DND-41 (cell line): ENCODE results near the gene FHIP1A.

ENCODE experiments used
- ATAC-seq: fragments of 200-7000 bp; cut with Tn5 transposase; 3 replicates; pipeline ENCODE4 v1.9.1; 2021; ENCODE audit warnings: low read depth; ENCODE audit not compliant: insufficient read depth
- DNase-seq: peaks from one replicate; pipeline ENCODE4 v3.0.0-alpha.2; 2020
- H2AFZ ChIP-seq: 2 replicates; pipeline ENCODE4 v1.6.0; 2012; ENCODE audit warnings: low read depth, low read length
- H3K27ac ChIP-seq: 2 replicates; pipeline ENCODE4 v1.5.1; 2012; ENCODE audit warnings: low read length, inconsistent platforms
- H3K27me3 ChIP-seq: fragments of 200-600 bp; sonication (generic); 2 replicates; pipeline ENCODE4 v1.6.0; 2012; ENCODE audit warnings: low read length, mild to moderate bottlenecking, inconsistent platforms; ENCODE audit not compliant: insufficient read depth, poor library complexity
- H3K36me3 ChIP-seq: 2 replicates; pipeline ENCODE4 v1.5.1; 2012; ENCODE audit warnings: low read length, inconsistent platforms; ENCODE audit not compliant: insufficient read depth
- H3K4me1 ChIP-seq: 2 replicates; pipeline ENCODE4 v1.5.1; 2012; ENCODE audit warnings: mild to moderate bottlenecking, low read length; ENCODE audit not compliant: insufficient read depth
- H3K4me2 ChIP-seq: 2 replicates; pipeline ENCODE4 v1.6.0; 2012; ENCODE audit warnings: mild to moderate bottlenecking, moderate library complexity, low read length, inconsistent platforms; ENCODE audit not compliant: insufficient read depth
- H3K4me3 ChIP-seq, 2 experiments: fragments of 200-600 bp in 1 of 2; shearing (Covaris generic) in 1 of 2; 2 replicates each; pipeline ENCODE4 v1.5.1; 2012 to 2016; ENCODE audit warnings: inconsistent platforms in 2 of 2, low read length in 2 of 2, mild to moderate bottlenecking in 2 of 2, low read depth in 1 of 2, moderate library complexity in 1 of 2
- H3K79me2 ChIP-seq: 2 replicates; pipeline ENCODE4 v1.6.0; 2012; ENCODE audit warnings: low read length, inconsistent platforms; ENCODE audit not compliant: insufficient read depth
- H3K9ac ChIP-seq: 2 replicates; pipeline ENCODE4 v1.6.0; 2012; ENCODE audit warnings: low read depth, mild to moderate bottlenecking, inconsistent platforms, low read length, moderate library complexity
- H3K9me3 ChIP-seq: 2 replicates; pipeline ENCODE4 v1.5.1; 2012; ENCODE audit warnings: low read length, moderate library complexity, mild to moderate bottlenecking, inconsistent platforms; ENCODE audit not compliant: insufficient read depth, severe bottlenecking
- H4K20me1 ChIP-seq: 2 replicates; pipeline ENCODE4 v1.6.0; 2012; ENCODE audit warnings: low read length; ENCODE audit not compliant: insufficient read depth
- EZH2 ChIP-seq: IDR thresholded peaks from 3 replicates; pipeline ENCODE4 v1.6.1; 2012; ENCODE audit warnings: borderline replicate concordance, low read depth, mild to moderate bottlenecking, moderate library complexity, low read length, inconsistent platforms; ENCODE audit not compliant: severe bottlenecking
- TF ChIP-seq, protein P1 (sequence below): IDR thresholded peaks from 2 replicates; pipeline ENCODE4 v1.5.1; 2012; ENCODE audit warnings: borderline replicate concordance, low read length, moderate library complexity, mild to moderate bottlenecking; ENCODE audit not compliant: poor library complexity, severe bottlenecking; ENCODE audit errors: extremely low read depth

Gene FHIP1A

DNA sequence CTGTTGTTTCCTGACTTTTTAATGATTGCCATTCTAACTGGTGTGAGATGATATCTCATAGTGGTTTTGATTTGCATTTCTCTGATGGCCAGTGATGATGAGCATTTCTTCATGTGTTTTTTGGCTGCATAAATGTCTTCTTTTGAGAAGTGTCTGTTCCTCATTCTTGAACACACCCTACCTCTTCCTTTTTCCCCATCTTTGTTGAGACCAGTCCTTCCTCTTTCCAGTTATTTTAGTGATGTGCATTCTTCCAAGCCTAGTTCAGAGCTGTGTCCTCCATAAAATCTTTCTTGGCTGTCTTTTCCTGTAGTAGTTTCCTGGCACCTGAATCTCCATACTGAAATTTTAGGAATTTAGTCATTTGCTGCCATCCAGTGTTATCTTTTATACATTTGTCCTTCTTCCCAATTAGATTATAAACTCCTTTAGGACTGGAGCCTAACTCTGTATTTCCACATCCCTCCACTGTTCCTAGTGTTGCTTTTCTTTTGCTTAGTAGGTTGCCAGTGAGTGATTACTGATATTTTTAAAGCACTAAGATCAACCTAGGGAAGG lies 11.4 kb downstream of the FHIP1A start:
- Histone ChIP-seq H3K4me3 (no peak overlapping the region), H2AFZ (no peak overlapping the region), H3K79me2 (no peaks in the 10 kb centered on the region), H3K27me3 (no peaks in the 10 kb centered on the region), H4K20me1 (no peaks in the 10 kb centered on the region), H3K9me3 (no peaks in the 10 kb centered on the region), H3K9ac (no peak overlapping the region), H3K36me3 (no peaks in the 10 kb centered on the region), H3K27ac (no peak overlapping the region), H3K4me2 (no peak overlapping the region), H3K4me1 (no peaks in the 10 kb centered on the region)
- ATAC-seq (no peak), DNase-seq (no peak)
- TF ChIP-seq, protein P1, sequence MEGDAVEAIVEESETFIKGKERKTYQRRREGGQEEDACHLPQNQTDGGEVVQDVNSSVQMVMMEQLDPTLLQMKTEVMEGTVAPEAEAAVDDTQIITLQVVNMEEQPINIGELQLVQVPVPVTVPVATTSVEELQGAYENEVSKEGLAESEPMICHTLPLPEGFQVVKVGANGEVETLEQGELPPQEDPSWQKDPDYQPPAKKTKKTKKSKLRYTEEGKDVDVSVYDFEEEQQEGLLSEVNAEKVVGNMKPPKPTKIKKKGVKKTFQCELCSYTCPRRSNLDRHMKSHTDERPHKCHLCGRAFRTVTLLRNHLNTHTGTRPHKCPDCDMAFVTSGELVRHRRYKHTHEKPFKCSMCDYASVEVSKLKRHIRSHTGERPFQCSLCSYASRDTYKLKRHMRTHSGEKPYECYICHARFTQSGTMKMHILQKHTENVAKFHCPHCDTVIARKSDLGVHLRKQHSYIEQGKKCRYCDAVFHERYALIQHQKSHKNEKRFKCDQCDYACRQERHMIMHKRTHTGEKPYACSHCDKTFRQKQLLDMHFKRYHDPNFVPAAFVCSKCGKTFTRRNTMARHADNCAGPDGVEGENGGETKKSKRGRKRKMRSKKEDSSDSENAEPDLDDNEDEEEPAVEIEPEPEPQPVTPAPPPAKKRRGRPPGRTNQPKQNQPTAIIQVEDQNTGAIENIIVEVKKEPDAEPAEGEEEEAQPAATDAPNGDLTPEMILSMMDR, result no peak
- no peak for TF ChIP-seq EZH2

DNA sequence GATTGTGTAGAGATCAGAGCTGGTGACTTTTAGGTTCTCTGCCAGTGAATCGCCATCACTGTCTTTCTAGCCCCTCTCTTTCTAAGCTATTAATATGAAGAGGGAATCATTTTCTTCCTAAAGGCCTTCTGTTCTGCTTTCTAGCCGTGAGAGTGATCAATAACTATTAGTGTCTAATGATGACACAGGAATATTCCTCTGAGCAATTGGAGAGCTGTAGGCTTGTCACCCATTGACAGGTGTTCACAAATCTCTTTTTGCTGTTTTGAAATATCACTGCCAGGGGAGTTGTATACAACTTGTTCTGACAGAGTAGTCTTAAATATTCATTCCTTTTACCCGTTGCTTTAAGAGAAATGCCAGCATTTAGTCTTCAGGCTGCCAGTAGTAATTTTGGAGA lies 13.9 kb downstream of the FHIP1A start:
- Histone ChIP-seq H3K4me1 (no peaks in the 10 kb centered on the region), H3K79me2 (no peaks in the 10 kb centered on the region), H3K9ac (no peak overlapping the region), H3K27ac (no peak overlapping the region), H3K36me3 (no peaks in the 10 kb centered on the region), H3K4me3 (no peak overlapping the region), H3K9me3 (no peaks in the 10 kb centered on the region), H3K4me2 (no peak overlapping the region), H2AFZ (no peak overlapping the region), H4K20me1 (no peaks in the 10 kb centered on the region), H3K27me3 (no peaks in the 10 kb centered on the region)
- TF ChIP-seq, protein P1, result no peak
- no peak for TF ChIP-seq EZH2
- ATAC-seq (no peak), DNase-seq (no peak)

DNA sequence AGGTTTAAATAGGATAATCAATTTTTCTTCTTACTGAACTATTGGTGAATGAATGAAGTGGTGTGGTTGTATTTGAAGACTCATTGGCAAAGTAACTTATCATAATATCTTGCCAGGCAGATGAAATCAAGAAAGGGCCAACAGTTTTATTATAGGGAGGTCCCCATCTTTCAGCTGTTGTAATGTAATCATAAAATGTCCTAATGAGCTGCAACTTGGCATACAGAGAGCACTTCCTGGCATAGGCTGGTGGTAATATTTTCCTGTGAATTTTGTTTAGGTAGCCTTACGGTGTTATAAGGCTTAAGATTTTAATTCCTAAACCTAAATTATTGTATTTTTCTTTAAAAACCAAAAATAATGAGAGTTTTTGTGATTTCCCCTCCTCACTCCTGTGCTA lies 17.5 kb downstream of the FHIP1A start:
- ATAC-seq, result no peak
- no peak for TF ChIP-seq EZH2
- TF ChIP-seq, protein P1, result no peak
- no peaks in the 10 kb centered on the region for H3K4me1 ChIP-seq
- no peaks in the 10 kb centered on the region for H3K27me3 ChIP-seq
- H3K9me3 ChIP-seq, result no peaks in the 10 kb centered on the region
- no peak overlapping the region for H3K4me2 ChIP-seq
- no peak overlapping the region for H3K4me3 ChIP-seq
- H3K36me3 ChIP-seq, result no peaks in the 10 kb centered on the region
- H3K27ac ChIP-seq, result no peak overlapping the region
- no peak overlapping the region for H2AFZ ChIP-seq
- no peak for DNase-seq
- no peaks in the 10 kb centered on the region for H4K20me1 ChIP-seq
- no peak overlapping the region for H3K9ac ChIP-seq
- H3K79me2 ChIP-seq, result no peaks in the 10 kb centered on the region

DNA sequence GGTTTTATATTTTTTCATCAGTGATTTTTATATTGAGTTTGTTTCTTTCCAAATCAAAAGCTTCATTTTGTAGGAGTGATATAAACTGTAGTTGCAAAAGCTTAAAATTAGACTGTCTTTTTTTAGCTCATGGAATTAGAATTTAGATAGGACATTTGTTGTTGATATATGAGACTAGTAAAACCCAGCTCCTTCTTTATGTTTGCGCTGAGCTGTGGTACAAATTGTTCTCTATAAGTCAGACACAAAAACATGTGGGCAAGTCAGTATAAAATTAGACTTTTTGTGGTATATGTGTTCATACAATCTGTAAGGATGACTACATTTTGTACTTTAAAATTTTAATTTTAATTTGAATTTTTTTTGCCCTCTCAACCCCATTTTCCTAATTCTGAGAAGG lies 18.3 kb downstream of the FHIP1A start:
- no peaks in the 10 kb centered on the region for H3K79me2 ChIP-seq
- TF ChIP-seq EZH2, result no peak
- TF ChIP-seq, protein P1, result no peak
- no peaks in the 10 kb centered on the region for H3K4me1 ChIP-seq
- H3K4me2 ChIP-seq, result no peak overlapping the region
- H4K20me1 ChIP-seq, result no peaks in the 10 kb centered on the region
- no peak overlapping the region for H3K27ac ChIP-seq
- no peaks in the 10 kb centered on the region for H3K27me3 ChIP-seq
- no peaks in the 10 kb centered on the region for H3K9me3 ChIP-seq
- no peak overlapping the region for H2AFZ ChIP-seq
- H3K36me3 ChIP-seq, result no peaks in the 10 kb centered on the region
- H3K4me3 ChIP-seq, result no peak overlapping the region
- no peak for ATAC-seq
- no peak overlapping the region for H3K9ac ChIP-seq
- DNase-seq, result no peak
